Osteocyte (in vitro differentiated cells): ENCODE data around the gene MEF2C. TPM values are rescaled to one million over a fixed set of nuclear protein-coding genes. Genes with fewer than 3 reads are reported as not detected.

ENCODE experiments used
- DNase-seq: peaks from one replicate; pipeline ENCODE4 v3.0.0; 2021; ENCODE audit warnings: mixed read lengths; ENCODE audit not compliant: unreplicated experiment; ENCODE audit errors: extremely low spot score
- H3K27ac Mint-ChIP-seq: one replicate; pipeline ENCODE4 v1.8.0; 2021; ENCODE audit warnings: mild to moderate bottlenecking, mixed read lengths; ENCODE audit not compliant: unreplicated experiment
- H3K27me3 Mint-ChIP-seq: one replicate; pipeline ENCODE4 v1.8.0; 2021; ENCODE audit warnings: mixed read lengths; ENCODE audit not compliant: unreplicated experiment
- H3K36me3 Mint-ChIP-seq: one replicate; pipeline ENCODE4 v1.8.0; 2021; ENCODE audit warnings: mixed read lengths; ENCODE audit not compliant: unreplicated experiment
- H3K4me1 Mint-ChIP-seq: one replicate; pipeline ENCODE4 v1.8.0; 2021; ENCODE audit warnings: mixed read lengths; ENCODE audit not compliant: unreplicated experiment
- H3K4me3 Mint-ChIP-seq: one replicate; pipeline ENCODE4 v1.8.0; 2021; ENCODE audit warnings: mild to moderate bottlenecking, moderate library complexity, mixed read lengths; ENCODE audit not compliant: unreplicated experiment
- H3K9me3 Mint-ChIP-seq: one replicate; pipeline ENCODE4 v1.8.0; 2021; ENCODE audit warnings: mixed read lengths; ENCODE audit not compliant: unreplicated experiment
- total RNA-seq: library from RNA; stranded (reverse); gene quantifications from 2 replicates; pipeline ENCODE4 v1.2.1, GENCODE V29; 2021
- TF ChIP-seq, protein P1 (sequence below): fragments of 200-600 bp; sonication (generic); IDR thresholded peaks from 2 replicates; pipeline ENCODE4 v1.5.0; 2021; ENCODE audit warnings: antibody characterized with exemption, mild to moderate bottlenecking, moderate library complexity

MEF2C gene
- total RNA-seq, 1 donor from 2014 or later: 9.4 TPM

DNA sequence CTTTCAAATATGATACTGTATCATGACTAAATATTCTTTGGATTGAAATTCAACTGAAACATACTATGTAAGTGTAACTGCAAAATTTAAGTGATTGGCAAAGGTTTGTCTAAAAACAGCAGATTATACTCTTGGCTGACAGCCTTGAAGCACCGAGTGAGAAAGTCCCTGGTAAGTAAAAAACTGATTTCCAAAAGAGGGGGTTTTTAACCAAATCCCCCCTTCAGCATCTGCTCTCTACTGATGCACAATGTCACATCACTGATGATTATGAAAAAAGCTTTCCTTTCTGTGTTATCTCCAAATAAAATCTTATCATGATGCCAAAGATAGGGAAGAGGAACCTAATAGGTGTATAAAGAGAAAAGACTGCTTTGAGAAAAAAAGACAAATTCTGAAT, 141.0 kb downstream of the MEF2C start:
- Mint-ChIP-seq H3K4me1 (no peaks in the 10 kb centered on the region), H3K27me3 (no peaks in the 10 kb centered on the region), H3K9me3 (no peaks in the 10 kb centered on the region), H3K4me3 (no peak overlapping the region), H3K36me3 (peaks cover 4% of the 10 kb centered on the region), H3K27ac (no peak overlapping the region)
- no peak for DNase-seq
- TF ChIP-seq, protein P1, sequence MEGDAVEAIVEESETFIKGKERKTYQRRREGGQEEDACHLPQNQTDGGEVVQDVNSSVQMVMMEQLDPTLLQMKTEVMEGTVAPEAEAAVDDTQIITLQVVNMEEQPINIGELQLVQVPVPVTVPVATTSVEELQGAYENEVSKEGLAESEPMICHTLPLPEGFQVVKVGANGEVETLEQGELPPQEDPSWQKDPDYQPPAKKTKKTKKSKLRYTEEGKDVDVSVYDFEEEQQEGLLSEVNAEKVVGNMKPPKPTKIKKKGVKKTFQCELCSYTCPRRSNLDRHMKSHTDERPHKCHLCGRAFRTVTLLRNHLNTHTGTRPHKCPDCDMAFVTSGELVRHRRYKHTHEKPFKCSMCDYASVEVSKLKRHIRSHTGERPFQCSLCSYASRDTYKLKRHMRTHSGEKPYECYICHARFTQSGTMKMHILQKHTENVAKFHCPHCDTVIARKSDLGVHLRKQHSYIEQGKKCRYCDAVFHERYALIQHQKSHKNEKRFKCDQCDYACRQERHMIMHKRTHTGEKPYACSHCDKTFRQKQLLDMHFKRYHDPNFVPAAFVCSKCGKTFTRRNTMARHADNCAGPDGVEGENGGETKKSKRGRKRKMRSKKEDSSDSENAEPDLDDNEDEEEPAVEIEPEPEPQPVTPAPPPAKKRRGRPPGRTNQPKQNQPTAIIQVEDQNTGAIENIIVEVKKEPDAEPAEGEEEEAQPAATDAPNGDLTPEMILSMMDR: no peak

- H3K4me3 Mint-ChIP-seq: no peak overlapping the region
Observed at GRCh38 chr5:88740604-88741185, 142.3 kb downstream of the MEF2C start.

GRCh38 chr5:88736494-88736893, 146.5 kb downstream of the MEF2C start:
- DNase-seq: no peak
- Mint-ChIP-seq H3K27ac (no peak overlapping the region), H3K4me1 (no peaks in the 10 kb centered on the region), H3K36me3 (no peaks in the 10 kb centered on the region), H3K4me3 (no peak overlapping the region), H3K27me3 (no peaks in the 10 kb centered on the region), H3K9me3 (no peaks in the 10 kb centered on the region)
- TF ChIP-seq, protein P1: no peak

More at GRCh38 chr5:88740604-88741185, 142.3 kb downstream of the MEF2C start:
- Mint-ChIP-seq H3K27me3 (no peaks in the 10 kb centered on the region), H3K9me3 (no peaks in the 10 kb centered on the region), H3K36me3 (peaks cover 4% of the 10 kb centered on the region), H3K27ac (no peak overlapping the region), H3K4me1 (no peaks in the 10 kb centered on the region)
- TF ChIP-seq, protein P1: no peak
- no peak for DNase-seq

DNA sequence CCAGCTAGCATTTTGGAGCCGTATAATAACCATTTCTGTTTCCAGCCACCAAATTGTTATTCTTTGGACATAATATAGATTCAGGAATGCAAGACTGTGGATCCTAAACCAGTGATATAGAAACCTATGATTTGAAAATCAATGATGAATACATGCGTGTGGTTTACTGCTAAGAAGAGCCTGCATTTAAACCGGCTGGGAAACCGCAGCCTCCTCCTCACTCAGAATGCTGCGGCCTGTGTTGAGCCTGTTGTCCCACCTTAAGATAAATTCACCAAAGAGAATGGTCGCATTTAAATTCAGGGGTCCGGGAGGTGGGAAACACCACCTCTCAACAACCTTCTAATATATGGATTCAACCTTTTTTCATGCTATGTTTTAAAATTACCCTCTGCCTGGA, 148.0 kb downstream of the MEF2C start:
- H3K27ac Mint-ChIP-seq: no peak overlapping the region
- TF ChIP-seq, protein P1: no peak
- no peaks in the 10 kb centered on the region for H3K9me3 Mint-ChIP-seq
- H3K36me3 Mint-ChIP-seq: no peaks in the 10 kb centered on the region
- no peak for DNase-seq
- no peaks in the 10 kb centered on the region for H3K4me1 Mint-ChIP-seq
- H3K4me3 Mint-ChIP-seq: no peak overlapping the region
- H3K27me3 Mint-ChIP-seq: no peaks in the 10 kb centered on the region

- no peaks in the 10 kb centered on the region for H3K36me3 Mint-ChIP-seq
- no peaks in the 10 kb centered on the region for H3K9me3 Mint-ChIP-seq
- no peak overlapping the region for H3K27ac Mint-ChIP-seq
- H3K27me3 Mint-ChIP-seq: no peaks in the 10 kb centered on the region
- H3K4me3 Mint-ChIP-seq: no peak overlapping the region
- no peak for DNase-seq
- no peaks in the 10 kb centered on the region for H3K4me1 Mint-ChIP-seq
- TF ChIP-seq, protein P1: no peak
Observed at GRCh38 chr5:88734191-88734640, 148.8 kb downstream of the MEF2C start.
